DMS153 treated with DMSO at 0.1 percent for 48 hours (cell line): ENCODE results near the gene RUVBL1.
A peak's percentile ranks its signal among the peaks of the same experiment; 100 is the strongest.

Experiments used
- DNase-seq: peaks from one replicate; lab custom pipeline; 2025; ENCODE audit not compliant: unreplicated experiment; lab: John Stamatoyannopoulos, UW

RUVBL1 gene

GRCh38 chr3:128070898-128071591 lies 52.6 kb downstream of the RUVBL1 start:
- no peak for DNase-seq

- no peak for DNase-seq
These were observed 54.3 kb downstream of the RUVBL1 start for GRCh38 chr3:128069271-128069670.

DNA sequence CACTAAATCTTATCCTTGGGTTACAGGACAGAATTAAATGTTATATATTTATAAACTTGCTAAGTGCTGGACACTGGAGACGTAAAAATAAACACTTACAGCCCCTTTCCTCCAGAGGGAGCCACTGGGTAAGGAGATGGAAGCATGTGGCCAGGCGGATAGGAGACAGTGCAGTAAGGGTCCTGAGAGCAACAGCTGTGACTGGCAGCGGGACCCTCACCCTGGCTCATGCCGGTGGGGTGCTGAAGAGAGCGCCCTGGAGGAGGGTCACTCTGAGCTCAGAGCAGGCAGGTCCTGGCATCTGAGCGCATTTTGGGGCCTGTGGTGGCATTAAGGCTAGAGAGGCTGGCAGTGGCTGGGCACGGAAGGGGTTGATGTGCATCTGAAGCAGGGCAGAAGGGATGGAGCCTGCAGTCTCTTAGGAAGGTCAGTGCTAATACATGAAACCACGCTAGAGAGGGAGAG lies 55.4 kb downstream of the RUVBL1 start:
- no peak for DNase-seq

DNA sequence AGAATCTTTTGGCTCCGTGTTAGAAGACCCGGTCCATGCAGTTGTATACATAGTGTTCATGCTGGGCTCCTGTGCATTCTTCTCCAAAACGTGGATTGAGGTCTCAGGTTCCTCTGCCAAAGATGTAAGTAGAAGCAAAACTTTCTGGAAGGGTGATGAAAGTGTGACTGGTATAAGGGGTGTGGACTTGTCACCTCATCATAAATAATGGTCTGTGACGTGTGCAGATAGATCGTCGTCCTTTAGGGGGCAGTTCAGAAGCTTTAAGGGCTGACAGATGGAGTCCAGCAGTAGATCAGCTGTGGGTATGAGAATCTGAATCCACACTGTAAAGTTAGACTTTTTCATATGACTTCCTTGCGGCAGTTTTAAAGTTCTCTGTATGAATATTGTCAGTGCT lies 56.1 kb downstream of the RUVBL1 start:
- no peak for DNase-seq

- DNase-seq = no peak
These were observed 56.9 kb downstream of the RUVBL1 start for GRCh38 chr3:128066676-128067075.

DNA sequence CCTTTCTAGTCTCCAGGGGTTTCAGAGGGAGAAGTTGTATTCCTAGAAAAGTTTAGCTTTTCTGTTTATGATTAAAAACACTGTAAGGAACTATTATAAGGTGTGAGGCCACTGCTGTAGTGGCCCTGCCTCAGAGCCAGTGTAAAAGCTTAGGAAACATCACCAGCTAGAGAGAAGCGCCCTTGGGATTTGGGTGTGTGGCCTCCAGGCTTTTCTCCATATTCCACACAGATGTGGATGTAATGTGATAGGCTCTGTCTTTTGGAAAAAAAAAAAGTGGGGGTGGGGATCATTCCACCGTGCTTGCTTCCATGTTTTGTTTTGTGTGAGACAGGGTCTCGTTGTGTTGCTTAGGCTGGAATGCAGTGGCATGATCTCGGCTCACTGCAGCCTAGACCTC lies 57.5 kb downstream of the RUVBL1 start:
- no peak for DNase-seq

DNA sequence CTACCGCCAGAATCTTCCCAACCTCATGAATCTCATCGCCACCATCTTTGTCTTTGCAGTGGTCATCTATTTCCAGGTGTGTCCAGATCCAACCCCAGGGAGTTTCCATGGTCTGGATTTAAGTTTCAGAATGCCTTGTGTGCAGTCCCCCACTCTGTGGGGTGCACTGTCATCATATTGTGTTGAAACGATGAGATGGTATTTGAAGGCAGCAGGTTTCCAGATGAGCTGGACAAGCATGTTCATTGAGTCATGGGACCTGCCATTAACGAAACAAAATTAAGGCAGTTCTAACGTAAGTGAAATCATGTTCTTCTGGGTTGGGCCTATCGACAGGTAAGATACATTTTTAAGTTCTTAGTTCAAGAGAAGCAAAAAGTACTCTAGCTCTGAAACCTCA lies 58.6 kb downstream of the RUVBL1 start:
- DNase-seq = no peak

- DNase-seq = no peak
These were observed 59.7 kb downstream of the RUVBL1 start for GRCh38 chr3:128063865-128064264.

DNA sequence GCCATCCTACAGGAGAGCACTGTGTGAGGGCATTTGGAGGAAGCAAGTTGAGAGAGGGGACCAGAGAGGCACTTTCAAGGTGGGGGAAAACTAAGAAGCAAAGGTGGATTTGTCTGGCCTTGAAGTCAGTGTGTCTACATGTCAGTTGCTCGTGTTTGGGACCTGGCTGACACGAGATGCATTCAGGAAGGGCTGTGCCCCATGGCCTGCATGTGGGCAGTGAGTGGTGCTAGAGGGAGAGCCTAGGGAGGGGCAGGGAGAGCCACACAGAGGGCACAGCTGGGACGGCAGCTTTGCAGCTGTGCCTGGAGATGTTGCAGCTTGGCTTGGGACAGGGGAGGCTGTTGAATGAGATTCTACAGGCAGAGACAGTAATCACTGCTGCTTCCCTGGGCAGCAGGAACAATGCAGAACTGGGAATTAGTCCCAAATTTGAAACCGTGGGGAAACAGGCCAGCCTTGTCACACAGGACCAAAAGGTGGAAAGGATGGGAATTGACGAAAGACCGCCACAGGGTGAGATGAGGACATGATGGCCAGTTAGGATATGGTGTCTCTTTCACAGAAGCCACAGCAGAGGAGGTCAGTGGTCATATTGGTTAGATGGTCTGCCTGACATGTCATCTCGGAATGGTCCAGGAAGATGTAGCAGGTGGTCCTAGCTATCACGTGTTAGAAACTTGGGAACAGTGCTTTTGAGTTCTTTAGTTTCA lies 61.4 kb downstream of the RUVBL1 start:
- no peak for DNase-seq

GRCh38 chr3:128060473-128061381 lies 62.9 kb downstream of the RUVBL1 start:
- DNase-seq = no peak

DNA sequence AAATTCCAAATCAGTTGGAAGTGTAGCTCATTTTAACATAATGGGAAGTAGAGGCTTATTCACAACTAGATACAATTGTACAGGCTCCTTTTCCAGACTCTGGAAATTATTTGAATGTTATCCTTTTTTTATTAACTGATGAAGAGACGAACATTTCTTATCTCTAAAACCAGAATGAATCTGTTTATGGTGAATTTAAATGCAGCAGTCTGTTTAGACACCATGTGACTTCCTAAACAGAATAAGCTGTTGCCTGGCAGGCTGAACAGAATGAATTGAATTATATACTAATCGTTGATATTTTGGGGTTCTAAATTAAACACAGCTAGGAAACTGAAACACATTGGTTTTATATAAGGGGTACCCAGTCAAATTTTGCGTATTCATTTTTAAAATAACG lies 67.4 kb downstream of the RUVBL1 start:
- no peak for DNase-seq

- no peak for DNase-seq
These were observed 69.2 kb downstream of the RUVBL1 start for GRCh38 chr3:128054367-128054766.

- no peak for DNase-seq
These were observed 70.0 kb downstream of the RUVBL1 start for GRCh38 chr3:128053614-128054013.

GRCh38 chr3:128052595-128053351 lies 70.8 kb downstream of the RUVBL1 start:
- no peak for DNase-seq

GRCh38 chr3:128051837-128052594 lies 71.6 kb downstream of the RUVBL1 start, which contains the start of gene SEC61A1:
SEC61A1 (plus strand) TSS chr3:128052437; CDS start chr3:128052553, 116 bp downstream.
- peak; percentile 70 for DNase-seq

DNA sequence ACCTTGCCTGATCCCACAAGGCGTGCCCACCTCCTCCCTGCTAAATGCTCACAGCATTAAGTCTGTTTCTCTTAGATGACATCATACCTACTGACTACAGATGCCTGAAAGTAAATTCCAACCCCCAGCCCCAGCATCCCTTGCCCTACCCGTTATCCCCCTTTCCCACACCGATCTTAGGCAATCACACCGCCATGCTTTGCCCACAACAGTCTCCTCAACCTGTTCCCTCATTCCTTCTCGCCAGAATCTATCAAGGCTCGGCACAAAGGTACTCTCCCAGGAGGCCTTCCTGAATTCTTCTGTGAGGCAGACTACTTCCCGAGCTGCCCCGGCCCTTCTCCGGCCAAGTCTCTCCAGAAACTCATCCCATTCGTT lies 72.2 kb downstream of the RUVBL1 start:
- DNase-seq = no peak

DNA sequence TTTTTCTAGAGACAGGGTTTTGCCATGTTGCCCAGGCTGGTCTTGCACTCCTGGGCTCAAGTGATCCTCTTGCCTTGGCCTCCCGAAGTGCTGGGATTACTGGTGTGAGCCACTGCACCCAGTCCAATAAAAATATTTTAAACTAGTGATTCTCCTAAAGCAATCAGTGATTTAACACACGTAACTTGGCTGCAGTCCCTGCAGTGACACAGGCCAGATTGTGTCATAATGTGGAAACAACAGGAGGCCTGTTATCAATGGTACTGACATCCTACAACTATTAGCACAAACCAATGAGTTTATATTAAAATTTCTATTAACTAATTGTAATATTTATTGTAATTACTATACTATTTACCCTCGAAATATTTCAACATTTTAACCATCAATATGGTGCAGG lies 73.0 kb downstream of the RUVBL1 start:
- no peak for DNase-seq

- DNase-seq = no peak
These were observed 82.3 kb downstream of the RUVBL1 start for GRCh38 chr3:128041344-128041743.

DNA sequence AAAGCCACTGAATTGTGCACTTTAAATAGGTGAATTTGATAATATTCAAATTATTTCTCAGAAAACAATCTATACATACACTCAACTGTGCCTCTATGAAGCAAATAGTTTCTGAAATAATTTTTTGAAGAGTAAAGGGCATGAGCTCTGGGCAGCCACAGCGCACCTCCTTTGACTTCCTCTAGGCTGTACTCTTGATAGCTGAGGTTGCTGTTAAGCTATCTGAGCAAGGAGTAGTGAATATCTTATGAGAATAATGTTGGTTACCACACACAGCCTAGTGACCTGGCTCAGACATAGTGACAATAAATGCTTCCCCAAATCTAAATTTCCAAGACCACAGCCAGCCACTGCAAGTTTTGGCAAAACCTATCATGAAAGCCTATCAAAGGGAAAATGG lies 83.0 kb downstream of the RUVBL1 start:
- no peak for DNase-seq

GRCh38 chr3:128040041-128040440 lies 83.6 kb downstream of the RUVBL1 start:
- DNase-seq = no peak
